SK-N-MC (cell line): ENCODE measurements around the gene DEPP1.

ENCODE experiments used
- EZH2 ChIP-seq: fragments of 200-600 bp; sonication (generic); IDR thresholded peaks from one replicate; pipeline ENCODE4 v1.6.1; 2017; ENCODE audit warnings: antibody characterized with exemption
- POLR2AphosphoS5 ChIP-seq: IDR thresholded peaks from 2 replicates; pipeline ENCODE4 v1.6.1; 2012; ENCODE audit warnings: mild to moderate bottlenecking, low read depth, low read length, borderline replicate concordance

DNA sequence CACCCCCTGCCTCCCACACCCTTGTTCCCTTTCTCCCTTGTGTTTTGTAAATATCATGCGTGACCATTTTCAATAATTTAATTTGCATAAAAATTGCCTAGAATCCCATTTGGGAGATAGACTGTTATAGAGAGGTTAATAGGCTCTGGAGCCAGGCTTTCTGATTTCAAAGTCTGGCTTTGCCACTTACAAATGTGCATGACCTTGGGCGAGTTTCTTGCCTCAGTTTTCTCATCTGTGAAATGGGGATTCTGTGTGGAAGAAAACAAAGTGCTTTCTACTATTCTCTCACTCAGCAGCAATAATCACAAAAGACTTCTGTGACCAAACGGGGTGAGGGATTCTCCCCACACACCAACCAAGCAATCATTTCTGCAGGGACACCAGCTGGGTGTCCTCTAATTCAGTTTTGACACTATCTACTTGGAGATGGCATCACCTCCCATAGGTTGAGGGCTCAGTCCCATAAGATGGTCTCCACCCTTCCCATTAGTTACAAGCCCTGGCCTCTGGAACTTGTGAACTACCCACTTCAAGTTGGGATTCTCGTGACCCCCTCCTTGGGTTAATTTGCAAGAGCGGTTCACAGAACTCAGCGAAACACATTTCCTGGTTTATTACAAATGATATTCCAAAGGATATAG, 18.6 kb upstream of the DEPP1 start:
- TF ChIP-seq EZH2 (no peak), POLR2AphosphoS5 (no peak)
